Hepatocyte (in vitro differentiated cells): ENCODE data around the gene WBP2NL.

ENCODE experiments used
- EZH2 ChIP-seq: fragments of 200-600 bp; sonication (generic); IDR thresholded peaks from 2 replicates; pipeline ENCODE4 v1.6.1; 2016; ENCODE audit warnings: antibody characterized with exemption, mild to moderate bottlenecking, borderline replicate concordance
- EZH2phosphoT487 ChIP-seq: fragments of 200-600 bp; sonication (generic); IDR thresholded peaks from one replicate; pipeline ENCODE4 v1.6.1; 2018; ENCODE audit warnings: antibody characterized with exemption, mild to moderate bottlenecking, low read depth, moderate library complexity; ENCODE audit not compliant: unreplicated experiment, severe bottlenecking
- TF ChIP-seq, protein P1 (sequence below): fragments of 200-600 bp; sonication (generic); IDR thresholded peaks from 2 replicates; pipeline ENCODE4 v1.5.1; 2016; ENCODE audit warnings: antibody characterized with exemption, mild to moderate bottlenecking; ENCODE audit not compliant: poor library complexity

DNA sequence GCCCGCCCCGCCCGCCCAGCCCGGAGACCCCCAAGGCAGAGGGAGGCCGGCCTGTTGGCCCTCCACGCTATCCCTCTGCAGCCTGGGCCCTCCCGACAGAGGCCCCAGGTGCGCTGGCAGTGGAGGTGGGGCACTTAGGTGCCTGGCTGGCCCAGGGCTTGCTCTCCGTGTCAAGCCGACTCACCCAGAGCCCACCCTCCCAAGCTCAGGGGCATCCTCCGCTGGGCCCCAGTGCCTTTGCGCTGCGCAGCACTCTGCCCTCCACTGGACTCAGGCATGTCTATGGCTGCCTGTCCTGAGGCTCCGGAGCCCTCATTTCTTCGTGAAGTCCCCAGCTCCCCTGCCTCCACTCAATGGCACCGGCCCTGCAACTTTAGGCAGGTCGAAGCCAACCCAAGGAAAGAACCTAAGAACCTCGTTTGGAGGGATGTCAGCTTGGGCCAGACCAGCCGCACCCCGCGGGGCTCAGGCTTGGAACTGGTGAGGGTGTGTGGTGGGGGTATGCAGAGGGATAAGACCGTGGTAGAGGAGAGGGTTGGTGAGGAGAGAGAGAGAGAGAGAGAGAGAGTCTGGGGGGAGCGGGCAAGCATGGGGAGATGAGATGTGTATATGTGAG, 40.5 kb upstream of the WBP2NL start:
- TF ChIP-seq EZH2 (no peak), EZH2phosphoT487 (no peak)
- TF ChIP-seq, protein P1, sequence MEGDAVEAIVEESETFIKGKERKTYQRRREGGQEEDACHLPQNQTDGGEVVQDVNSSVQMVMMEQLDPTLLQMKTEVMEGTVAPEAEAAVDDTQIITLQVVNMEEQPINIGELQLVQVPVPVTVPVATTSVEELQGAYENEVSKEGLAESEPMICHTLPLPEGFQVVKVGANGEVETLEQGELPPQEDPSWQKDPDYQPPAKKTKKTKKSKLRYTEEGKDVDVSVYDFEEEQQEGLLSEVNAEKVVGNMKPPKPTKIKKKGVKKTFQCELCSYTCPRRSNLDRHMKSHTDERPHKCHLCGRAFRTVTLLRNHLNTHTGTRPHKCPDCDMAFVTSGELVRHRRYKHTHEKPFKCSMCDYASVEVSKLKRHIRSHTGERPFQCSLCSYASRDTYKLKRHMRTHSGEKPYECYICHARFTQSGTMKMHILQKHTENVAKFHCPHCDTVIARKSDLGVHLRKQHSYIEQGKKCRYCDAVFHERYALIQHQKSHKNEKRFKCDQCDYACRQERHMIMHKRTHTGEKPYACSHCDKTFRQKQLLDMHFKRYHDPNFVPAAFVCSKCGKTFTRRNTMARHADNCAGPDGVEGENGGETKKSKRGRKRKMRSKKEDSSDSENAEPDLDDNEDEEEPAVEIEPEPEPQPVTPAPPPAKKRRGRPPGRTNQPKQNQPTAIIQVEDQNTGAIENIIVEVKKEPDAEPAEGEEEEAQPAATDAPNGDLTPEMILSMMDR, result no peak
